Nephron (organoid): ENCODE results near the gene POMP.
"Not testable (repeated sequence)": the region's sequence is repeated elsewhere in the genome, so short reads cannot be mapped to it uniquely, and the experiment has no call there.

Experiments used
- H3K27ac Mint-ChIP-seq, 3 experiments: 2 replicates each; pipeline ENCODE4 v1.8.0; 2020; ENCODE audit warnings: mixed read lengths in 3 of 3, mild to moderate bottlenecking in 2 of 3, moderate library complexity in 1 of 3
- H3K27me3 Mint-ChIP-seq: 2 replicates; pipeline ENCODE4 v1.8.0; 2021; ENCODE audit warnings: low read depth, mild to moderate bottlenecking, moderate library complexity, mixed read lengths
- H3K36me3 Mint-ChIP-seq: 2 replicates; pipeline ENCODE4 v1.8.0; 2020; ENCODE audit warnings: low read depth, mixed read lengths
- H3K4me1 Mint-ChIP-seq: 2 replicates; pipeline ENCODE4 v1.8.0; 2020; ENCODE audit warnings: mixed read lengths
- H3K4me3 Mint-ChIP-seq, 3 experiments: 2 replicates each; pipeline ENCODE4 v1.8.0; 2020; ENCODE audit warnings: mild to moderate bottlenecking in 3 of 3, mixed read lengths in 3 of 3, moderate library complexity in 2 of 3
- H3K9me3 Mint-ChIP-seq: 2 replicates; pipeline ENCODE4 v1.8.0; 2020; ENCODE audit warnings: mixed read lengths
- CTCF ChIP-seq, 3 experiments: fragments of 200-600 bp; sonication (generic); IDR thresholded peaks; one replicate each; pipeline ENCODE4 v1.5.0; 2021; ENCODE audit warnings: antibody characterized with exemption in 3 of 3; ENCODE audit not compliant: unreplicated experiment in 3 of 3

The POMP gene

GRCh38 chr13:28671126-28671792 is 12.3 kb downstream of the POMP start:
- H3K4me1 Mint-ChIP-seq: no peaks in the 10 kb centered on the region
- no peaks in the 10 kb centered on the region for H3K27me3 Mint-ChIP-seq
- peaks cover 76% of the 10 kb centered on the region for H3K36me3 Mint-ChIP-seq
- TF ChIP-seq CTCF (IDR thresholded peaks at IDR 0.05; ENCODE audit: unreplicated experiment in 3 of 3): no peak
- no peak overlapping the region for H3K27ac Mint-ChIP-seq
- no peaks in the 10 kb centered on the region for H3K9me3 Mint-ChIP-seq
- H3K4me3 Mint-ChIP-seq: no peak overlapping the region

GRCh38 chr13:28678809-28679208 is 19.9 kb downstream of the POMP start:
- no peaks in the 10 kb centered on the region for H3K9me3 Mint-ChIP-seq
- peaks cover 28% of the 10 kb centered on the region for H3K36me3 Mint-ChIP-seq
- no peaks in the 10 kb centered on the region for H3K27me3 Mint-ChIP-seq
- H3K4me1 Mint-ChIP-seq: no peaks in the 10 kb centered on the region
- peak in 2 of 3 experiments; percentile 4 to 17 for TF ChIP-seq CTCF (IDR thresholded peaks at IDR 0.05; ENCODE audit: unreplicated experiment in 3 of 3)
- H3K4me3 Mint-ChIP-seq: no peak overlapping the region
- H3K27ac Mint-ChIP-seq: no peak overlapping the region

GRCh38 chr13:28679628-28680027 is 20.7 kb downstream of the POMP start:
- no peak overlapping the region for H3K4me3 Mint-ChIP-seq
- no peaks in the 10 kb centered on the region for H3K9me3 Mint-ChIP-seq
- H3K27me3 Mint-ChIP-seq: no peaks in the 10 kb centered on the region
- peaks cover 20% of the 10 kb centered on the region for H3K36me3 Mint-ChIP-seq
- no peak overlapping the region for H3K27ac Mint-ChIP-seq
- TF ChIP-seq CTCF (IDR thresholded peaks at IDR 0.05; ENCODE audit: unreplicated experiment in 3 of 3): peak; percentile 29 to 50 (median 33)
- no peaks in the 10 kb centered on the region for H3K4me1 Mint-ChIP-seq

- TF ChIP-seq CTCF (IDR thresholded peaks at IDR 0.05; ENCODE audit: unreplicated experiment in 3 of 3): no peak
- Mint-ChIP-seq H3K9me3 (peaks cover 2% of the 10 kb centered on the region), H3K36me3 (peaks cover 17% of the 10 kb centered on the region)
These were observed 21.6 kb downstream of the POMP start for GRCh38 chr13:28680541-28680940.

GRCh38 chr13:28683169-28683568 is 24.2 kb downstream of the POMP start:
- H3K27ac Mint-ChIP-seq, H3K4me3 Mint-ChIP-seq, H3K36me3 Mint-ChIP-seq, H3K4me1 Mint-ChIP-seq, H3K27me3 Mint-ChIP-seq: not testable (repeated sequence)
- H3K9me3 Mint-ChIP-seq: peaks cover 17% of the 10 kb centered on the region

More at GRCh38 chr13:28680541-28680940, 21.6 kb downstream of the POMP start:
- H3K27ac Mint-ChIP-seq: no peak overlapping the region
- no peaks in the 10 kb centered on the region for H3K27me3 Mint-ChIP-seq
- no peaks in the 10 kb centered on the region for H3K4me1 Mint-ChIP-seq
- no peak overlapping the region for H3K4me3 Mint-ChIP-seq

GRCh38 chr13:28684257-28684656 is 25.3 kb downstream of the POMP start:
- Mint-ChIP-seq H3K4me3 (no peak overlapping the region), H3K9me3 (peaks cover 18% of the 10 kb centered on the region), H3K27me3 (no peaks in the 10 kb centered on the region), H3K36me3 (peaks cover 5% of the 10 kb centered on the region), H3K4me1 (no peaks in the 10 kb centered on the region), H3K27ac (no peak overlapping the region)
- TF ChIP-seq CTCF (IDR thresholded peaks at IDR 0.05; ENCODE audit: unreplicated experiment in 3 of 3): no peak
